ENCODE results near the gene PRRC2B.

DNA sequence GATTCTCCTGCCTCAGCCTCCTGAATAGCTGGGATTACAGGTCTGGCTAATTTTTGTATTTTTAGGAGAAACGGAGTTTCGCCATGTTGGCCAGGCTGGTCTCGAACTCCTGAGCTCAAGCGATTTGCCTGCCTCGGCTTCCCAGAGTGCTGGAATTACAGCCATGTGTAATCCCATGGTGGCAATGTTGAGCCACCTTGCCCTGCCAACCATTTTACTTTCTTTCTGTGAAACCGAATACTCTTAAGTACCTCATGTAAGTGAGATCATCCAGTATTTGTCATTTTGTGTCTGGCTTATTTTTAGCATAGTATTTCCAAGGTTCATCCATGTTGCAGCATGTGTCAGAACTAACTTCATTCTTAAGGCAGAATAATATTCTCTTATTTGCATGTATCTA lies 8.2 kb downstream of the PRRC2B start:
- TF ChIP-seq, protein P1, sequence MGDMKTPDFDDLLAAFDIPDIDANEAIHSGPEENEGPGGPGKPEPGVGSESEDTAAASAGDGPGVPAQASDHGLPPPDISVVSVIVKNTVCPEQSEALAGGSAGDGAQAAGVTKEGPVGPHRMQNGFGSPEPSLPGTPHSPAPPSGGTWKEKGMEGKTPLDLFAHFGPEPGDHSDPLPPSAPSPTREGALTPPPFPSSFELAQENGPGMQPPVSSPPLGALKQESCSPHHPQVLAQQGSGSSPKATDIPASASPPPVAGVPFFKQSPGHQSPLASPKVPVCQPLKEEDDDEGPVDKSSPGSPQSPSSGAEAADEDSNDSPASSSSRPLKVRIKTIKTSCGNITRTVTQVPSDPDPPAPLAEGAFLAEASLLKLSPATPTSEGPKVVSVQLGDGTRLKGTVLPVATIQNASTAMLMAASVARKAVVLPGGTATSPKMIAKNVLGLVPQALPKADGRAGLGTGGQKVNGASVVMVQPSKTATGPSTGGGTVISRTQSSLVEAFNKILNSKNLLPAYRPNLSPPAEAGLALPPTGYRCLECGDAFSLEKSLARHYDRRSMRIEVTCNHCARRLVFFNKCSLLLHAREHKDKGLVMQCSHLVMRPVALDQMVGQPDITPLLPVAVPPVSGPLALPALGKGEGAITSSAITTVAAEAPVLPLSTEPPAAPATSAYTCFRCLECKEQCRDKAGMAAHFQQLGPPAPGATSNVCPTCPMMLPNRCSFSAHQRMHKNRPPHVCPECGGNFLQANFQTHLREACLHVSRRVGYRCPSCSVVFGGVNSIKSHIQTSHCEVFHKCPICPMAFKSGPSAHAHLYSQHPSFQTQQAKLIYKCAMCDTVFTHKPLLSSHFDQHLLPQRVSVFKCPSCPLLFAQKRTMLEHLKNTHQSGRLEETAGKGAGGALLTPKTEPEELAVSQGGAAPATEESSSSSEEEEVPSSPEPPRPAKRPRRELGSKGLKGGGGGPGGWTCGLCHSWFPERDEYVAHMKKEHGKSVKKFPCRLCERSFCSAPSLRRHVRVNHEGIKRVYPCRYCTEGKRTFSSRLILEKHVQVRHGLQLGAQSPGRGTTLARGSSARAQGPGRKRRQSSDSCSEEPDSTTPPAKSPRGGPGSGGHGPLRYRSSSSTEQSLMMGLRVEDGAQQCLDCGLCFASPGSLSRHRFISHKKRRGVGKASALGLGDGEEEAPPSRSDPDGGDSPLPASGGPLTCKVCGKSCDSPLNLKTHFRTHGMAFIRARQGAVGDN (CRISPR knock-in tag; IDR thresholded peaks at IDR 0.05) = no peak
- TF ChIP-seq TBP (CRISPR knock-in tag; IDR thresholded peaks at IDR 0.05) (no peak), MTA3 (CRISPR knock-in tag; IDR thresholded peaks at IDR 0.05) (no peak), FOXM1 (CRISPR knock-in tag; IDR thresholded peaks at IDR 0.05) (no peak), ZBTB21 (CRISPR knock-in tag; IDR thresholded peaks at IDR 0.05) (no peak), ZBTB46 (CRISPR knock-in tag; IDR thresholded peaks at IDR 0.05; ENCODE audit: borderline replicate concordance) (no peak), CHD4 (IDR thresholded peaks at IDR 0.05; ENCODE audit: borderline replicate concordance, low read length) (no peak), POLR2AphosphoS5 (IDR thresholded peaks at IDR 0.05; ENCODE audit: low read depth, low read length) (no peak), TAF1 (CRISPR knock-in tag; IDR thresholded peaks at IDR 0.05) (no peak), FOXJ3 (CRISPR knock-in tag; IDR thresholded peaks at IDR 0.05; ENCODE audit: borderline replicate concordance) (no peak), ERF (CRISPR knock-in tag; IDR thresholded peaks at IDR 0.05) (no peak)
- TF ChIP-seq, protein P2, sequence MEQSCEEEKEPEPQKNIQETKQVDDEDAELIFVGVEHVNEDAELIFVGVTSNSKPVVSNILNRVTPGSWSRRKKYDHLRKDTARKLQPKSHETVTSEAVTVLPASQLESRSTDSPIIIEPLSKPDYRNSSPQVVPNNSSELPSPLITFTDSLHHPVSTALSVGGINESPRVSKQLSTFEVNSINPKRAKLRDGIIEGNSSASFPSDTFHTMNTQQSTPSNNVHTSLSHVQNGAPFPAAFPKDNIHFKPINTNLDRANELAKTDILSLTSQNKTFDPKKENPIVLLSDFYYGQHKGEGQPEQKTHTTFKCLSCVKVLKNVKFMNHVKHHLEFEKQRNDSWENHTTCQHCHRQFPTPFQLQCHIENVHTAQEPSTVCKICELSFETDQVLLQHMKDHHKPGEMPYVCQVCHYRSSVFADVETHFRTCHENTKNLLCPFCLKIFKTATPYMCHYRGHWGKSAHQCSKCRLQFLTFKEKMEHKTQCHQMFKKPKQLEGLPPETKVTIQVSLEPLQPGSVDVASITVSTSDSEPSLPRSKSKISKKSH (CRISPR knock-in tag; IDR thresholded peaks at IDR 0.05; ENCODE audit: borderline replicate concordance) = no peak
